Mesenchymal stem cell (in vitro differentiated cells and primary cell): Measurements from ENCODE around the gene WWOX.

Experiments used
- DNase-seq: peaks from one replicate; pipeline ENCODE4 v3.0.0-alpha.2; 2013
- H2AFZ ChIP-seq: one replicate; pipeline ENCODE4 v1.6.1; 2013; ENCODE audit warnings: low read depth, mild to moderate bottlenecking, control low read depth, inconsistent platforms, low read length, moderate library complexity
- H2AK5ac ChIP-seq: 2 replicates; pipeline ENCODE4 v1.6.1; 2013; ENCODE audit warnings: low read length, moderate library complexity, mild to moderate bottlenecking, inconsistent platforms; ENCODE audit not compliant: severe bottlenecking
- H2BK120ac ChIP-seq: one replicate; pipeline ENCODE4 v1.6.1; 2013; ENCODE audit warnings: low read depth, mild to moderate bottlenecking, inconsistent platforms, low read length, moderate library complexity
- H2BK12ac ChIP-seq, 2 experiments: one replicate each; pipeline ENCODE4 v1.6.1; 2013; ENCODE audit warnings: inconsistent platforms in 2 of 2, low read length in 2 of 2, mild to moderate bottlenecking in 2 of 2, moderate library complexity in 2 of 2, control low read depth in 1 of 2
- H2BK15ac ChIP-seq: one replicate; pipeline ENCODE4 v1.6.1; 2013; ENCODE audit warnings: mild to moderate bottlenecking, low read depth, inconsistent platforms; ENCODE audit not compliant: poor library complexity, severe bottlenecking
- H2BK5ac ChIP-seq: 2 replicates; pipeline ENCODE4 v1.6.1; 2013; ENCODE audit warnings: low read depth, mild to moderate bottlenecking, low read length, control low read depth, inconsistent platforms; ENCODE audit not compliant: poor library complexity, severe bottlenecking
- H3K14ac ChIP-seq, 2 experiments: one replicate each; pipeline ENCODE4 v1.6.1; 2013; ENCODE audit warnings: inconsistent platforms in 2 of 2, low read length in 2 of 2, control low read depth in 1 of 2, mild to moderate bottlenecking in 1 of 2, moderate library complexity in 1 of 2
- H3K18ac ChIP-seq, 2 experiments: one replicate each; pipeline ENCODE4 v1.6.1; 2013; ENCODE audit warnings: inconsistent platforms in 2 of 2, low read length in 2 of 2, control low read depth in 1 of 2, low read depth in 1 of 2, mild to moderate bottlenecking in 1 of 2
- H3K23ac ChIP-seq, 2 experiments: one replicate each; pipeline ENCODE4 v1.6.1; 2013; ENCODE audit warnings: inconsistent platforms in 2 of 2, low read length in 2 of 2, mild to moderate bottlenecking in 2 of 2, moderate library complexity in 2 of 2, control low read depth in 1 of 2
- H3K27ac ChIP-seq: 2 replicates; pipeline ENCODE4 v1.5.1; 2013; ENCODE audit warnings: mild to moderate bottlenecking, moderate library complexity, low read length, control low read depth, inconsistent platforms; ENCODE audit not compliant: poor library complexity, severe bottlenecking
- H3K27me3 ChIP-seq, 2 experiments: 2 replicates each; pipeline versions ENCODE4 v1.6.1 to v1.7.0; 2013; ENCODE audit warnings: low read length in 2 of 2, mild to moderate bottlenecking in 2 of 2, moderate library complexity in 2 of 2, control low read depth in 1 of 2, inconsistent platforms in 1 of 2; ENCODE audit not compliant: control insufficient read depth in 1 of 2, insufficient read depth in 1 of 2
- H3K36me3 ChIP-seq, 2 experiments: 2 replicates each; pipeline versions ENCODE4 v1.6.1 to v1.7.0; 2013; ENCODE audit warnings: low read length in 2 of 2, control low read depth in 1 of 2, inconsistent platforms in 1 of 2, low read depth in 1 of 2, mild to moderate bottlenecking in 1 of 2; ENCODE audit not compliant: insufficient read depth in 2 of 2, control insufficient read depth in 1 of 2
- H3K4ac ChIP-seq, 2 experiments: one replicate each; pipeline ENCODE4 v1.6.1; 2013; ENCODE audit warnings: inconsistent platforms in 2 of 2, low read length in 2 of 2, mild to moderate bottlenecking in 2 of 2, moderate library complexity in 2 of 2, control low read depth in 1 of 2, low read depth in 1 of 2
- H3K4me1 ChIP-seq: 2 replicates; pipeline ENCODE4 v1.6.1; 2013; ENCODE audit warnings: low read depth, low read length, control low read depth; ENCODE audit not compliant: control insufficient read depth, insufficient read depth
- H3K4me2 ChIP-seq: 2 replicates; pipeline ENCODE4 v1.6.1; 2013; ENCODE audit warnings: low read length, mild to moderate bottlenecking, inconsistent platforms; ENCODE audit not compliant: poor library complexity, severe bottlenecking
- H3K4me3 ChIP-seq, 2 experiments: 2 replicates each; pipeline versions ENCODE4 v1.5.1 to v1.7.0; 2013; ENCODE audit warnings: low read length in 2 of 2, mild to moderate bottlenecking in 2 of 2, control low read depth in 1 of 2, low read depth in 1 of 2; ENCODE audit not compliant: insufficient read depth in 1 of 2
- H3K79me1 ChIP-seq: replicated peaks from 2 replicates; pipeline ENCODE4 v1.6.1; 2013; ENCODE audit warnings: mild to moderate bottlenecking, control low read depth, low read length, inconsistent platforms; ENCODE audit not compliant: poor library complexity, severe bottlenecking
- H3K9ac ChIP-seq: 2 replicates; pipeline ENCODE4 v1.7.0; 2013; ENCODE audit warnings: mild to moderate bottlenecking, low read length, moderate library complexity
- H3K9me3 ChIP-seq: 2 replicates; pipeline ENCODE4 v1.7.0; 2013; ENCODE audit warnings: mild to moderate bottlenecking, low read length; ENCODE audit not compliant: control insufficient read depth
- H4K8ac ChIP-seq: one replicate; pipeline ENCODE4 v1.6.1; 2013; ENCODE audit warnings: inconsistent platforms, mild to moderate bottlenecking, low read length, moderate library complexity
- H4K91ac ChIP-seq: one replicate; pipeline ENCODE4 v1.6.1; 2013; ENCODE audit warnings: mild to moderate bottlenecking, low read length, inconsistent platforms
- WGBS: methylation state at CpG from one replicate; pipeline ENCODE4 v1.1.7; 2013; ENCODE audit warnings: mixed read lengths; 5-methylcytosine and 5-hydroxymethylcytosine counted together

WWOX gene

GRCh38 chr16:78592111-78592510 is 492.7 kb downstream of the WWOX start:
- Histone ChIP-seq H3K4me3 (no peak overlapping the region), H3K9ac (no peak overlapping the region), H3K4me2 (no peak overlapping the region), H3K79me1 (no peaks in the 10 kb centered on the region), H3K4me1 (no peaks in the 10 kb centered on the region), H3K27me3 (no peaks in the 10 kb centered on the region), H4K91ac (no peak overlapping the region), H3K4ac (no peak overlapping the region), H2BK15ac (no peak overlapping the region), H2BK12ac (no peak overlapping the region), H2BK120ac (no peak overlapping the region), H3K23ac (no peak overlapping the region), H3K27ac (no peak overlapping the region), H3K9me3 (no peaks in the 10 kb centered on the region), H2BK5ac (no peak overlapping the region), H2AFZ (no peak overlapping the region), H4K8ac (no peak overlapping the region), H3K36me3 (no peaks in the 10 kb centered on the region), H3K14ac (no peak overlapping the region), H2AK5ac (no peak overlapping the region), H3K18ac (no peak overlapping the region)
- 95% methylated on average over 3 of the region's 3 CpGs for WGBS
- DNase-seq, result no peak

- H3K4me2 ChIP-seq, result no peak overlapping the region
- WGBS, result 85% methylated on average over 3 of the region's 3 CpGs
- no peak overlapping the region for H3K23ac ChIP-seq
- H3K4me1 ChIP-seq, result no peaks in the 10 kb centered on the region
- no peaks in the 10 kb centered on the region for H3K27me3 ChIP-seq
- no peak overlapping the region for H3K4me3 ChIP-seq
- H3K14ac ChIP-seq, result no peak overlapping the region
- no peak overlapping the region for H2BK12ac ChIP-seq
- no peaks in the 10 kb centered on the region for H3K9me3 ChIP-seq
- no peak overlapping the region for H2AK5ac ChIP-seq
- no peak overlapping the region for H2BK120ac ChIP-seq
- no peak for DNase-seq
- H3K9ac ChIP-seq, result no peak overlapping the region
- H3K27ac ChIP-seq, result no peak overlapping the region
- H2BK5ac ChIP-seq, result no peak overlapping the region
- no peak overlapping the region for H4K91ac ChIP-seq
- no peak overlapping the region for H3K18ac ChIP-seq
- H2AFZ ChIP-seq, result no peak overlapping the region
- H4K8ac ChIP-seq, result no peak overlapping the region
- no peak overlapping the region for H3K4ac ChIP-seq
- H3K36me3 ChIP-seq, result no peaks in the 10 kb centered on the region
- H2BK15ac ChIP-seq, result no peak overlapping the region
- H3K79me1 ChIP-seq, result no peaks in the 10 kb centered on the region
These were observed 493.9 kb downstream of the WWOX start for GRCh38 chr16:78593352-78593751.

DNA sequence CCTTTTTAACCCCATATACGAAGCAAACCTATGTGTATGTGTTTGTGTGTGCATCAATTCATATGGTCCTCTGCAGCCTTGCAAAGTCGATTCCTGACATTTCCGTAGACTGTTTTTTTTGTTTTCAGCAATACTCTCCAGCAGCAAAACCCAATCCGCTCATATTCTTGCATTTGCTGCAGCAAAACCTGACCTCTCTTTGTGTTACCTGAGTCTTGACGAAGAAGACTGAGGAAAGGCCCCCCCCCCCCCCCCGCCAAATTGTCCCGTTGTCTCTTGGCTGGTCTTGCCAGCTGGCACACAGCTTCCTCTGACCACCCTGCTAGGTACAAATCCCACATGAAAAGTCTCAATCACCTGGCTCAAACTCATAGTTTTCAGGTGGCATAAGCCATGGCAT is 494.7 kb downstream of the WWOX start:
- Histone ChIP-seq H3K79me1 (no peaks in the 10 kb centered on the region), H2BK120ac (no peak overlapping the region), H2BK12ac (no peak overlapping the region), H3K4me3 (no peak overlapping the region), H3K14ac (no peak overlapping the region), H2BK15ac (no peak overlapping the region), H3K4ac (no peak overlapping the region), H3K36me3 (no peaks in the 10 kb centered on the region), H2BK5ac (no peak overlapping the region), H3K4me1 (no peaks in the 10 kb centered on the region), H3K9ac (no peak overlapping the region), H4K91ac (no peak overlapping the region), H4K8ac (no peak overlapping the region), H3K4me2 (no peak overlapping the region), H2AFZ (no peak overlapping the region), H3K23ac (no peak overlapping the region), H3K27me3 (no peaks in the 10 kb centered on the region), H3K27ac (no peak overlapping the region), H2AK5ac (no peak overlapping the region), H3K18ac (no peak overlapping the region), H3K9me3 (no peaks in the 10 kb centered on the region)
- 93% methylated on average over 7 of the region's 7 CpGs for WGBS
- no peak for DNase-seq

DNA sequence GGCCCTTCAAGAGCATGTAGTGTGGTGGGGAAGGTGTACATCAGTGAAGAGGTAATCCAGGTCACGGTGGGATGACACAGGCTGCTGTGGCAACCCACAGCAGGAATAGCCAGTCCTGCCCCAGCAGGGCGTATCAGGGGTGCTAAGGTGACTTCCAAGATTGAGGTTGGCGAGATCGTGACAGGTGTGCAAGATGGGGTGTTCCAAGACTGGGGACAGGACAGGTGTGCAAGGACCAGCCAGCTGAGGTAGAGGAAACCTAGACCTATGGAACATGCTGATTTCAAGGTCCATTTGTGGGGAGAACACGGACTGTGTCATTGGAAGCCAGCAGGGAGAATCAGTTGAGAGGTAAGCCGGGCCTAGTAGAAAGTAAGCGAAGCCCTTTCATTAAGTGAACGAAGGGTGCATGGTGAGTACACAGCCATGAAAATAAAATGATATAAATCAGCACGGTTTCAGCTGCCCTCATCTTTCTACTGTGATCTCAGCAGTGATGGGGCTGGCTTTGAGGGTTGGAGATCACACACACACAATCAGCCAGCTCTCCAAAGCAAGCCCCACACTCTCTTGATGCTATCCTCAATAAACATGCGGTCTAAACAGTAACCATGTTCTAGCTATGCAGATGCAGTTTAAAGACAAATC is 497.0 kb downstream of the WWOX start:
- Histone ChIP-seq H4K8ac (no peak overlapping the region), H3K4ac (no peak overlapping the region), H2AK5ac (no peak overlapping the region), H3K36me3 (no peaks in the 10 kb centered on the region), H2BK5ac (no peak overlapping the region), H3K79me1 (no peaks in the 10 kb centered on the region), H3K9me3 (no peaks in the 10 kb centered on the region), H3K18ac (no peak overlapping the region), H2BK120ac (no peak overlapping the region), H3K27me3 (no peaks in the 10 kb centered on the region), H3K23ac (no peak overlapping the region), H2AFZ (no peak overlapping the region), H2BK15ac (no peak overlapping the region), H2BK12ac (peak overlapping the region in 1 of 2 experiments; percentile 11), H3K4me1 (no peaks in the 10 kb centered on the region), H3K27ac (no peak overlapping the region), H3K4me3 (no peak overlapping the region), H4K91ac (no peak overlapping the region), H3K9ac (no peak overlapping the region), H3K14ac (peak overlapping the region in 1 of 2 experiments; percentile 64), H3K4me2 (no peak overlapping the region)
- 92% methylated on average over 10 of the region's 10 CpGs for WGBS
- no peak for DNase-seq
